ENCODE measurements around the gene MYOM1. TPM values are rescaled to one million over a fixed set of nuclear protein-coding genes. Genes with fewer than 3 reads are reported as not detected.
A peak's percentile ranks its signal among the peaks of the same experiment; 100 is the strongest.

Gene MYOM1
- polyA plus RNA-seq, 4 donors: 1.5 to 7.9 (median 2.8) TPM

GRCh38 chr18:3111523-3112240 lies 108.1 kb downstream of the MYOM1 start:
- 73 to 79% (median 74%) methylated on average over 6 of the region's 6 CpGs for WGBS, 3 donors
- H3K4me3 ChIP-seq (ENCODE audit: low read depth in 1 of 3, low read length in 3 of 3): no peak overlapping the region
- H3K36me3 ChIP-seq (ENCODE audit: control insufficient read depth in 3 of 3, insufficient read depth in 2 of 3, low read depth in 1 of 3, low read length in 3 of 3): no peaks in the 10 kb centered on the region
- no peak for FAIRE-seq
- no peak overlapping the region for H3K27ac ChIP-seq (ENCODE audit: low read depth in 1 of 3, low read length in 2 of 3)
- no peaks in the 10 kb centered on the region for H3K27me3 ChIP-seq (ENCODE audit: control insufficient read depth in 3 of 3, insufficient read depth in 3 of 3, low read length in 3 of 3)
- H3K9me3 ChIP-seq (ENCODE audit: control insufficient read depth in 2 of 2, insufficient read depth in 1 of 2, low read depth in 1 of 2, low read length in 1 of 2): no peaks in the 10 kb centered on the region
- DNase-seq: no peak
- H3K4me1 ChIP-seq (ENCODE audit: control insufficient read depth in 3 of 3, insufficient read depth in 2 of 3, low read depth in 1 of 3, low read length in 2 of 3): peaks cover 0 to 4% (median 0%) of the 10 kb centered on the region in 3 donors

DNA sequence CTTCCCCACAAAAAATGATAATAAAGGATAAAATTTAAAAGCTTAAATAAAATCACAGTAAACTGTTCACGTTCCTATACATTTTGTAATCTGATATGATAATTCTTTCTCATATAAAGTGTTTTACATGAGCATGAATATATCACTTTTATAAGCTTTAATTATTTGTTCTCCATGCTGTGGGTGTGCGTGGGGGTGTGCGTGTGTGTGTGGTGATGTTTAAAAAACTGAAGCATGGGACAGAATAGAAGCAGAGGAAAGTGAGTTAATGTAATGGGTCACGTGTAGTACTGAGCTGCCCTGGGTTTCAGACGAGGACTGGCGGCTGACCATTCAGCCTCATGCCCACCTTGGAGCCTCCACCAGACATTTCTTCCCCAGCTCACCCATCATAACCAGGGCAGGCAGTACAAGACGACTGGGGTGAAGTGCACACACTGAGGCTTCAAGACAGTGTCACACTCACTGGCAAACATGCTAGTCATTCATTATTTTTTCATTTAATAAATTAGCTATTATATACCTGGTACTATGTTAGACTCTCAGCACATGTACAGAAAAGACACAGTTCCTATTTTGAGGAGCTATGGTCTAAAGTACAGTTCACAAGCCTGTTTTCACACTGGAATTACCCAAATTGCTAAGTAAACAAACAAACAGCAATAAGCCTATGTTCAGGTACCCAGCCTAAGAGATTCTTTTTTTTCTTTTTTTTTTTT lies 109.6 kb downstream of the MYOM1 start:
- Histone ChIP-seq H3K4me1 (ENCODE audit: control insufficient read depth in 3 of 3, insufficient read depth in 2 of 3, low read depth in 1 of 3, low read length in 2 of 3) (peaks cover 0 to 4% (median 0%) of the 10 kb centered on the region in 3 donors), H3K9me3 (ENCODE audit: control insufficient read depth in 2 of 2, insufficient read depth in 1 of 2, low read depth in 1 of 2, low read length in 1 of 2) (no peaks in the 10 kb centered on the region), H3K36me3 (ENCODE audit: control insufficient read depth in 3 of 3, insufficient read depth in 2 of 3, low read depth in 1 of 3, low read length in 3 of 3) (no peaks in the 10 kb centered on the region), H3K27me3 (ENCODE audit: control insufficient read depth in 3 of 3, insufficient read depth in 3 of 3, low read length in 3 of 3) (no peaks in the 10 kb centered on the region), H3K27ac (ENCODE audit: low read depth in 1 of 3, low read length in 2 of 3) (no peak overlapping the region), H3K4me3 (ENCODE audit: low read depth in 1 of 3, low read length in 3 of 3) (no peak overlapping the region)
- DNase-seq (no peak), FAIRE-seq (no peak)
- WGBS, 3 donors: 90 to 91% (median 91%) methylated on average over 7 of the region's 7 CpGs

DNA sequence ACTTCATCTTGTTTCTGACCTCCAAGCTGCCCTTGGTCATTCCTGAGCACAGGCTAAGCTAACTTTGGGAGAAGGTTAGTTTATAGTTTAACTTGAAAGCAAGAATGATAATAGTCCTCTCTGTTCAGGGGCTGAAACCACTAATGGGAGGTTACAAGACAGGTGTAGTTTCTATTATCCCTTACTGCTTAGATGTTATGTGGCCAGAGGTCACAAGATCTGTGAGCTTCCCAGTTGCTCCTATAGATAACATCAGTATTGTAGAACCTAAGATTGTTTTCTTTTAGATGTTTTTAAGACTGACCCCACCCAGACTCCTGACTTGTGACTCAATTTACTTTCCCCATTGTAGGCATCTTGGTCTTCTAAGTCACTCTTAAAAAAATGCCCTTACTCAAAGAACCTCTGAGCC lies 112.0 kb downstream of the MYOM1 start:
- no peaks in the 10 kb centered on the region for H3K27me3 ChIP-seq (ENCODE audit: control insufficient read depth in 3 of 3, insufficient read depth in 3 of 3, low read length in 3 of 3)
- H3K4me1 ChIP-seq (ENCODE audit: control insufficient read depth in 3 of 3, insufficient read depth in 2 of 3, low read depth in 1 of 3, low read length in 2 of 3): peaks cover 0 to 4% (median 2%) of the 10 kb centered on the region in 3 donors
- peak overlapping the region in 1 of 3 donors; percentile 21 for H3K27ac ChIP-seq (ENCODE audit: low read depth in 1 of 3, low read length in 2 of 3)
- no peaks in the 10 kb centered on the region for H3K9me3 ChIP-seq (ENCODE audit: control insufficient read depth in 2 of 2, insufficient read depth in 1 of 2, low read depth in 1 of 2, low read length in 1 of 2)
- DNase-seq (peak in 1 of 2 donors; percentile 51), FAIRE-seq (no peak)
- H3K36me3 ChIP-seq (ENCODE audit: control insufficient read depth in 3 of 3, insufficient read depth in 2 of 3, low read depth in 1 of 3, low read length in 3 of 3): no peaks in the 10 kb centered on the region
- H3K4me3 ChIP-seq (ENCODE audit: low read depth in 1 of 3, low read length in 3 of 3): no peak overlapping the region

DNA sequence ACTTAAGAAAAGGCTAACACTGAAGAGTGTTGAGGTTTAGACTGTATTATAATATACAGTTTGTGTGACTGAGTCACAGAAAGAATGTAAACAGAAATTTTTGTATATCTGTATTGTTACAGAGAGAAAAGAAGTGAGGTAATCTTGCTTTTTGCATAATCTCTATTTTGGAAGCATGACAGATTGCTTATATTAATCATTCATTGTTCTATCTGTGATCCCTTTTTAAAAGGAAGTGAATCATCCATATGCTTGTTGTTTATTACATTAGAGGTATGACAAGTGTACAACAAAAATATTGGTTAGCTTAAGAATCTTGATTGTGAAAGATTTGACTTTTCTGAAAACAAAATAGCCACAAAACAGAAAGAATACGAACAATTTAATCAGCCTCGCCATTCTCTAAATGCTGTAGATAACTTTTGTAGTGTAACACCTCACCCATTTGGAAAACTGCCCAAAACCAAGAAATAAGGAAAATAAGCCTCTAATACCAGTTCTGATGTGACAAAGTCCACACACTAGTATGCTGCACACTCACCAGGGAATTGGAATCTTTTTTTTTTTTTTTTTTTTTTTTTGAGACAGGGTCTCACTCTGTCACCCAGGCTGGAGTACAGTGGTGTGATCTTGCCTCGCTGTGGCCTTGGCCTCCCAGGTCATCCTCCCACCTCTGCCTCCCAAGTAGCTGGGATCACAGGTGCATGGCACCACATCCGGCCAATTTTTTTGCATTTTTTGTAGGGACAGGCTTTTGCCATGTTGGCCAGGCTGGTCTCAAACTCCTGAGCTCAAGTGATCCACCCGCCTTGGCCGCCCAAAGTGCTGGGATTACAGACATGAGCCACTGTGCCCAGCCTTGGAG lies 115.3 kb downstream of the MYOM1 start:
- H3K27me3 ChIP-seq (ENCODE audit: control insufficient read depth in 3 of 3, insufficient read depth in 3 of 3, low read length in 3 of 3): no peaks in the 10 kb centered on the region
- H3K4me3 ChIP-seq (ENCODE audit: low read depth in 1 of 3, low read length in 3 of 3): no peak overlapping the region
- DNase-seq (peak in 1 of 2 donors; percentile 22), FAIRE-seq (no peak)
- no peaks in the 10 kb centered on the region for H3K36me3 ChIP-seq (ENCODE audit: control insufficient read depth in 3 of 3, insufficient read depth in 2 of 3, low read depth in 1 of 3, low read length in 3 of 3)
- no peak overlapping the region for H3K27ac ChIP-seq (ENCODE audit: low read depth in 1 of 3, low read length in 2 of 3)
- no peaks in the 10 kb centered on the region for H3K9me3 ChIP-seq (ENCODE audit: control insufficient read depth in 2 of 2, insufficient read depth in 1 of 2, low read depth in 1 of 2, low read length in 1 of 2)
- H3K4me1 ChIP-seq (ENCODE audit: control insufficient read depth in 3 of 3, insufficient read depth in 2 of 3, low read depth in 1 of 3, low read length in 2 of 3): peaks cover 0 to 4% (median 2%) of the 10 kb centered on the region in 3 donors
- 63 to 72% (median 65%) methylated on average over 6 of the region's 6 CpGs for WGBS, 3 donors

DNA sequence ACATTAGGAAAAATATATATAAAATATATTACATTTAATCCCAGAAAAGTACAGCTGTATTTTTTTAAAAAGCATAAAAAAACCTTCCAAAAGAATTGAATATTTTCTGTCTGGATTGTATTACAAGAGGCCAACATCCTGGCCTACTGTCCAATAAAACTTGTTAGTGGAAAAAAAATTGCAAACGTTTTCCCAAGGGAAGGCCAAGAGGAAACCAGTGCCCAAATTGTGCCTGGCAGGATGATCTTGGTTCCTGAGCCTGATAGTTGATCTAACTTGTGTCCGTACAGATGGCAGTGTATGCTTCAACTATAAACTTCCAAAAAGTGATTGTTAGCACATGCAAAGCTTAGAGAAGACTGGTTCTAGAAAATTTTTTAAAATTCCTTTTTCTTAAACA lies 116.2 kb downstream of the MYOM1 start:
- Histone ChIP-seq H3K27ac (ENCODE audit: low read depth in 1 of 3, low read length in 2 of 3) (no peak overlapping the region), H3K4me3 (ENCODE audit: low read depth in 1 of 3, low read length in 3 of 3) (no peak overlapping the region), H3K27me3 (ENCODE audit: control insufficient read depth in 3 of 3, insufficient read depth in 3 of 3, low read length in 3 of 3) (no peaks in the 10 kb centered on the region), H3K4me1 (ENCODE audit: control insufficient read depth in 3 of 3, insufficient read depth in 2 of 3, low read depth in 1 of 3, low read length in 2 of 3) (peaks cover 0 to 4% (median 2%) of the 10 kb centered on the region in 3 donors), H3K9me3 (ENCODE audit: control insufficient read depth in 2 of 2, insufficient read depth in 1 of 2, low read depth in 1 of 2, low read length in 1 of 2) (no peaks in the 10 kb centered on the region), H3K36me3 (ENCODE audit: control insufficient read depth in 3 of 3, insufficient read depth in 2 of 3, low read depth in 1 of 3, low read length in 3 of 3) (no peaks in the 10 kb centered on the region)
- WGBS, 3 donors: 45 to 54% (median 52%) methylated on average over 2 of the region's 2 CpGs
- DNase-seq: no peak
- no peak for FAIRE-seq

GRCh38 chr18:3102983-3103382 lies 116.8 kb downstream of the MYOM1 start:
- H3K4me1 ChIP-seq (ENCODE audit: control insufficient read depth in 3 of 3, insufficient read depth in 2 of 3, low read depth in 1 of 3, low read length in 2 of 3): peaks cover 0 to 3% (median 2%) of the 10 kb centered on the region in 3 donors
- no peaks in the 10 kb centered on the region for H3K27me3 ChIP-seq (ENCODE audit: control insufficient read depth in 3 of 3, insufficient read depth in 3 of 3, low read length in 3 of 3)
- WGBS, 3 donors: 96 to 98% (median 96%) methylated on average over 1 of the region's 1 CpG
- no peaks in the 10 kb centered on the region for H3K9me3 ChIP-seq (ENCODE audit: control insufficient read depth in 2 of 2, insufficient read depth in 1 of 2, low read depth in 1 of 2, low read length in 1 of 2)
- no peak for DNase-seq
- H3K4me3 ChIP-seq (ENCODE audit: low read depth in 1 of 3, low read length in 3 of 3): no peak overlapping the region
- no peaks in the 10 kb centered on the region for H3K36me3 ChIP-seq (ENCODE audit: control insufficient read depth in 3 of 3, insufficient read depth in 2 of 3, low read depth in 1 of 3, low read length in 3 of 3)
- H3K27ac ChIP-seq (ENCODE audit: low read depth in 1 of 3, low read length in 2 of 3): no peak overlapping the region
- no peak for FAIRE-seq

GRCh38 chr18:3100498-3101132 lies 119.2 kb downstream of the MYOM1 start:
- FAIRE-seq: no peak
- Histone ChIP-seq H3K36me3 (ENCODE audit: control insufficient read depth in 3 of 3, insufficient read depth in 2 of 3, low read depth in 1 of 3, low read length in 3 of 3) (no peaks in the 10 kb centered on the region), H3K9me3 (ENCODE audit: control insufficient read depth in 2 of 2, insufficient read depth in 1 of 2, low read depth in 1 of 2, low read length in 1 of 2) (no peaks in the 10 kb centered on the region), H3K27ac (ENCODE audit: low read depth in 1 of 3, low read length in 2 of 3) (no peak overlapping the region), H3K4me1 (ENCODE audit: control insufficient read depth in 3 of 3, insufficient read depth in 2 of 3, low read depth in 1 of 3, low read length in 2 of 3) (peaks cover 0 to 2% (median 0%) of the 10 kb centered on the region in 3 donors), H3K27me3 (ENCODE audit: control insufficient read depth in 3 of 3, insufficient read depth in 3 of 3, low read length in 3 of 3) (no peaks in the 10 kb centered on the region), H3K4me3 (ENCODE audit: low read depth in 1 of 3, low read length in 3 of 3) (no peak overlapping the region)
- DNase-seq: no peak
- WGBS, 3 donors: 55 to 95% (median 87%) methylated on average over 3 of the region's 3 CpGs

- Histone ChIP-seq H3K27me3 (ENCODE audit: control insufficient read depth in 3 of 3, insufficient read depth in 3 of 3, low read length in 3 of 3) (no peaks in the 10 kb centered on the region), H3K4me3 (ENCODE audit: low read depth in 1 of 3, low read length in 3 of 3) (no peak overlapping the region), H3K27ac (ENCODE audit: low read depth in 1 of 3, low read length in 2 of 3) (no peak overlapping the region), H3K4me1 (ENCODE audit: control insufficient read depth in 3 of 3, insufficient read depth in 2 of 3, low read depth in 1 of 3, low read length in 2 of 3) (peaks cover 0 to 2% (median 0%) of the 10 kb centered on the region in 3 donors), H3K9me3 (ENCODE audit: control insufficient read depth in 2 of 2, insufficient read depth in 1 of 2, low read depth in 1 of 2, low read length in 1 of 2) (no peaks in the 10 kb centered on the region), H3K36me3 (ENCODE audit: control insufficient read depth in 3 of 3, insufficient read depth in 2 of 3, low read depth in 1 of 3, low read length in 3 of 3) (no peaks in the 10 kb centered on the region)
- DNase-seq: no peak
- FAIRE-seq: no peak
- 0% methylated on average over 1 of the region's 1 CpG for WGBS, 3 donors
Measured at GRCh38 chr18:3099327-3099726, 120.4 kb downstream of the MYOM1 start.
